HG03565 (cell line): ENCODE results near the gene TRPM2.

Source experiments
- ATAC-seq: cut with Tn5 transposase; IDR thresholded peaks from one replicate; pipeline ENCODE4 v1.9.1; 2021; ENCODE audit warnings: mild to moderate bottlenecking, moderate library complexity; ENCODE audit not compliant: unreplicated experiment

The TRPM2 gene

DNA sequence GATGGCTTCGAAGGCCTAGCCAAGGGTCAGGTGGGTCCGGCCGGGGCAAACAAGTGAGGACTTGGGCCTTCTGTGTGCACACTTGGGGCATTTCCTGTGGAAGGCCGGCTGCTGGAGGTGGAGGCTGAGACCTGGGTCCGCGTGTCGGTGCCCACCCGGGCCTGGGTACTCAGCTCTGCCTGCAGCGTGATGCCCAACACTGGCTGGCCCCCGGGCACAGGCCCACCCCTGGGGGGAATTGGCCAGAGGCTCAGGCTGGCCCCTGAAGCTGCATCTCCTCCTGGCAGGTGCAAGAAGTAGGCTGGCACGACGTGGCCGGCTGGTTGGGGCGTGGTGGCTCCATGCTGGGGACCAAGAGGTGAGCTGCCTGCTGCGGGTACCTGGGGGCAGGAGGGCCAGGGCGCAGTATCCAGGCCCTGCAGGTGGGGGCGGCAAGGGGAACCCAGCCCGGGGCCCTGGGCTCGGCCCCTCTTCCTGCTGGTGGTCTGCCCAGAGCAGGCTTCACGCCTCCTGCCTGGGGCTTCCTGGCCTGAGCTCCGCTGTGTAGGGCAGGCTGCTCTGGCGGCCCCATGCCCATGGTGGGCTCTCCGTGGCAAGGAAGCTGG is 31.5 kb upstream of the TRPM2 start:
- ATAC-seq: no peak

DNA sequence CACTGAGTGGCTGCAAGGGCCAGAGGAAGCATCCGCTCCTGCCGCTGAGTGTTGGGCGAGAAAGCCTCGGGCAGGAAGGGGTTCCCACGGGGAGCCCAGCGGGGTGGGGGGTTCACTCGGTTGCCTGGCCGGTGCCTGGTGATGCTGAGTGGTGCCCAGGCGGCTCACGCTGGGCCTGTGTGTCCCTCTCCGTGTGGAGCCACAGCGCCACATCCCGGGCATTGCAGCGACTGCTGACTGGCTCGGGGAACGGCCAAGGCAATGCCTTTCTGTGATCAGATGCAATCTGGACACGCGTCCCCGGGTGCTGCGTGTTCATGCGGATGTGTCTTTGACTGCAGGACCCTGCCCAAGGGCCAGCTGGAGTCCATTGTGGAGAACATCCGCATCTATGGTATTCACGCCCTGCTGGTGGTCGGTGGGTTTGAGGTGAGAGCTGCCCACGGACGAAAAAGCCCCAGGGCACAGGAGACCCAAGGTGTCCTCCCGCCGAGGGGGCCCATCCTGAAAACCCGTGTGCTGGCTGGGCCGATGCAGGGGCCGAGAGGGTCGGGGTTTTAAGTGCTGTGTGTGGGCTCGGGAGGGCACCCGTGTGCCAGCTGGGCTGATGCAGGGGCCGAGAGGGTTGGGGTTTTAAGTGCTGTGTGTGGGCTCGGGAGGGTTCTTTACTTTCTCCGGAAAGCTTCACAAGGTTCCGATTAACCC is 30.6 kb upstream of the TRPM2 start:
- ATAC-seq: no peak

DNA sequence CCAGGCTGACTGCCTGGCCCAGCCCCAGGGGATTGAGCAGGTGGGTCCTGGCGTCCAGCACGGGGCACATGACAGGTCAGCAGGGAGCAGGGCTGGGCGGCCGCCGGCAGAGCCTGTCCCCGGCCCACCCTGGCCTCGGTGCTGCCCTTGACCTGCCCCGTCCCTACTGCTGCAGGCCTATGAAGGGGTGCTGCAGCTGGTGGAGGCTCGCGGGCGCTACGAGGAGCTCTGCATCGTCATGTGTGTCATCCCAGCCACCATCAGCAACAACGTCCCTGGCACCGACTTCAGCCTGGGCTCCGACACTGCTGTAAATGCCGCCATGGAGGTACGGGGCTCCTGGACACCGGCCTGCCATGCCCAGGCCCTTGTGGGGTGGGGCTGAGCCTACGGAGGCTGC is 29.8 kb upstream of the TRPM2 start:
- no peak for ATAC-seq

DNA sequence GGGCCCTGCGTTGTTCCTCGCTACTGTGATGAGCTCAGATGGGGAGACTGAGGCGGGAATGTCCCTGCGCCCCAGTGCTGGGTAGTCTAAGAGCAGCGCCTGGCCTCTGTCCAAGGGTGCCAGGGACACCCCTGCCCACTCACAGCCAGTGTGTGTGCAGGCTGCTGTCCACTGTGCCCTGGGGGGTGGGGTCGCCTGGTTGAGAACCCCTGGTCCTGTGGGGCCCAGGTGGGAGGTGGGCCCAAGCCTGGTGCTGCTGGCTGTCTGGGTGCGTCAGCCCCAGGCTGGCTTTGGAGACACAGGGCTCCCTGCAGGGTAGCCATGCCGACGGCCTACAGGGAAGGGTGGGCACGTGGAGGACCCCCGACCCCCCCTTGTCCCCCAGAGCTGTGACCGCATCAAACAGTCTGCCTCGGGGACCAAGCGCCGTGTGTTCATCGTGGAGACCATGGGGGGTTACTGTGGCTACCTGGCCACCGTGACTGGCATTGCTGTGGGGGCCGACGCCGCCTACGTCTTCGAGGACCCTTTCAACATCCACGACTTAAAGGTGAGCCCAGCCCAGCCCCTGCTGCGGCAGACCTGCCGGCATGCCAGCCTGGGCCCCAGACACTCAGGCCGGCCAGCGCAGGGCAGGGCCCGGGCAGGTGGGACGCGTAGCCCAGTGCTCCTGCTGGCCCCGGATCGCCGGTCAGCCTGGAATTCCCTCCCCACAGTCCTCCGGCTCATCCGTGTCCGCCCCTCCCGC is 29.1 kb upstream of the TRPM2 start:
- no peak for ATAC-seq

DNA sequence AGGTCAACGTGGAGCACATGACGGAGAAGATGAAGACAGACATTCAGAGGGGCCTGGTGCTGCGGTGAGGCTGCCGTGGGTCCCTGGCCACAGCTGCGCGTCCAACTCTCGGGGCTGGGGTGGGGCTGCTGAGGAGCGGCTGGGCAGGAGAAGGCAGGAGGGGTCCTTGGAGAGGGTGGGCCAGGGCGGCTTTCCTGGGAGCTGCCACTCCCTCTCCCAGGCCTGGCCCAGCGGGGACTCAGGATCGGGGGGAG is 28.6 kb upstream of the TRPM2 start:
- no peak for ATAC-seq

DNA sequence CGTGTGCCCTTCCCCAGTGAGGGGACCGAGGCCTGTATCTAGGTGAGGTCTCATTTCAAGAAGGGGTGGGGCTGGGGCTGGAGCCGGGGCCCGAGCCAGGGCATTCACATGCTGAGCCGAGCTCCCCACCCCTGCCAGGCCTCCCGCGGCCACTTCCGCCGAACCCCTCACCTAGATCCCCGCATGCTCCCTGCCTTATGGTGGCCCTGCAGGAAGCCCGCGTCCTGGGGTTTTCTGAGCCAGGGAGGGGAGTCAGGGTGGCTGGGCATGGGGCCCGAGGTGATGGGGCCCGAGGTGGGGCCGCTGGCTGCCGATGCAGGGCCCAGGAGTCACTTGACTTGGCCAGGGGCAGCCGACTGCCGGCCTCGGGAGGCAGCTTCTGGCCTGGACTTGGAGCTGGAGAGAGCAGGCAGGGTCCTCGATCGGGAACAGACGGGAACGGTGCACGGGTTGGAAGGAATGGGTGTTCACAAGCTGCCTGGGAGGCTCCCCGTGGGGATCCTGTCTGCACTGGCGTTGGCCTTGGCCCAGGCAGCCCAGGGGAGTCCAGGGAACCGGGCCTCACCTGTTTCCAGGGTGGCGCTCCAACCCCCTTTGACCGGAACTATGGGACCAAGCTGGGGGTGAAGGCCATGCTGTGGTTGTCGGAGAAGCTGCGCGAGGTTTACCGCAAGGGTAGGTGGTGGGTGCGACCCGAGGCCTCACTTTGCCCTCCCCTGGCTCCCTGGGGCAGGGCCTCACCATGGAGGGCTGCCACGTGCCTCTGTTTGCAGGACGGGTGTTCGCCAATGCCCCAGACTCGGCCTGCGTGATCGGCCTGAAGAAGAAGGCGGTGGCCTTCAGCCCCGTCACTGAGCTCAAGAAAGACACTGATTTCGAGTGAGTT is 27.8 kb upstream of the TRPM2 start:
- no peak for ATAC-seq

DNA sequence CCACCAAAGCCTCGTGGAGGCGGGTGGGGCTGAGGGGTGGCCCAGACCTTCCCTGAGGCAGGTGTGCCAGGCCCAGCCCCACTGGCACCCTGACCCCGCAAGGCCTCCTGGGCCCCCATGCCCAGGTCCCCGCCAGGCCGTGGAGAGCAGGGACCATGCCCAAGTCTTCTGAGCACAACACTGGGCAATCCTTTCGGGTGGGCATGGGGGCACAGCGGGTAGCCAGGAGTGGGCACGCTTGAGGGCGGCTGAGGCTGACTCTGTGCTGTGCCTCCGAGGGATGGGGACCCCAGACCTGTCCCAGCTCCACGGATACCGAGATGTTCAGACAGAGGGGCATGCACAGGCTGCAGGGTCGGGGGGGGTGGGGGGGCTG is 27.2 kb upstream of the TRPM2 start:
- ATAC-seq: no peak

DNA sequence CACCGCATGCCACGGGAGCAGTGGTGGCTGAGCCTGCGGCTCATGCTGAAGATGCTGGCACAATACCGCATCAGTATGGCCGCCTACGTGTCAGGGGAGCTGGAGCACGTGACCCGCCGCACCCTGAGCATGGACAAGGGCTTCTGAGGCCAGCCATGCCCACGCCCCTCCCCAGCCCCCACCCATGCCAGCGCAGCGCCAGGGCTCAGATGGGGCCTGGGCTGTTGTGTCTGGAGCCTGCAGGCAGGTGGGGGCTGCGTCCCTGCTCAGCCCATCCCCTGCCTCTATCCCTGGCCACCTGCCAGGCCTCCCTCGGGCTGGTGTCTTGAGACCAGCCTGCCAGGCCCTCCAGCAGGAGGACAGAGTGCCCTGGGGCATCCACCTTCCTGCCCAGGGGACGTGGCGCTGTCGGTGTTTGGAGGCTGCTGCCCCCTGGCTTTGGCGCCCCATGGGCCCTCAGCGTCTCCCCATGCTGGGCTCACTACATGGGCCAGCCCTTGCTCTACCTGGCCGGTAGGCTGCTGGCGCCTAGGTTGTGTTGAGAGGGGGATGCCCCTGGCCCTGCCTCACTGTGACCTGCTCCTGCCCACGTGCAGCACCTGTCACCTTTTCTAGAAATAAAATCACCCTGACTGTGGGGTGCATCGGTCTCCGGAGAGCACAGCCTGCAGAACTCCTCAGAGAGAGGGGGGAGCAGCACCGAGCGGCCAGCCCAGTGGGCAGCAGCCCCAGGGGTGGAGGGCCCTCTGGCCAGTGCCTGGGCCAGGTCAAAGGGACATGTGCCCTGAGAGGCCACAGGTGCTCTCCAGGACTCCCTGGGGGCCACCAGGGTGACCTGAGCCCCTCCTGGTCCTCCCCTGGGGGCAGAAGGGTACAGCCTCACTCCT is 26.5 kb upstream of the TRPM2 start:
- ATAC-seq: no peak

DNA sequence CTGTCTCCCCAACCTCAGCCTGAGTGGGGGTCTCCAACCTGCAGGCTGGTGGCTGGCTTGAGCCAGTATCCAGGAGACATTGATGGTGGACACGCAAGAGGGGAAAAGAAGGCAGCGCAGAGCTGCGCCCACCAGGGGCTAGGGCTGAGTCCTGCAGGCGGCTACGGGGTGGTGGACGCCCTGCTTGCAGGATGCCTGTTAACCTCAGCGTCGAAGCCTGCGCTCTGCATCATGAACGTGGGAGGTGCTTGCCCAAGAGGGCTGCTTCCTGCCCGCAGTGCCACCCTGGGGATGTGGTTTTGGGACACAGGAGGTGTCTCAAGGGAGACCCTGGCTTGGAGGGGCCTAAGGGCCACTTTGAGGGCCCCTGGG is 25.8 kb upstream of the TRPM2 start:
- ATAC-seq: no peak

DNA sequence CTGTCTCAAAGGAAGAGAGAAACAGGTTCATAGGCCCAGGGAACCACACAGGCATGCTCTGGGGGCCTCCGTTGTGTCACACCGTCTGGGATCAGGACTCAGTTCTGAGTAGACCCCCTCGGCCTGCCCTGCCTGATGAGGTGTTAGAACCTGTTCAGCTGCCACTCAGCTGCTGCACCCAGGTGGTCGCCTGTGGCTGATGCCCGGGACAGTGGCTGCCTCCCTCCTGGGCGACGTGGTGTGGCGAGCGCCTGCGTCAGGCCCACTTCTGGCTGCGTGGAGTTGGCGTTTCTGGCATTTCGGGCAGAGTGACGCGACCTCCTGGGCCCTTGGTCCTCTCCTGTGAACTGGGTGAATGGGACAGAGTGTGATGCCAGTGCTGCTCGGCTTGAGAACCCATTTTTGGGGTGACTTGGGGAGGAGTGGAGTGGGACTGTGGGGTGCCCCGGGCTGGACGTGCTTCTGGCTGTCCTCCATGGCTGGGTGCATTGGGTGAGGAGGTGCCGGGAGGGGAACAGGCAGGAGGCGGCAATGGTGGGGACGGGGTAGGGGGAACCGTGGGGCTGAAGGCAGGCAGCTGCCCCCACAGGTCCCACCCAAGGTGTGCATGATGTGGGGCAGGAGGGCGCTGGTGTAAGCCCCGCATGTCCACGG is 25.1 kb upstream of the TRPM2 start:
- ATAC-seq: no peak

DNA sequence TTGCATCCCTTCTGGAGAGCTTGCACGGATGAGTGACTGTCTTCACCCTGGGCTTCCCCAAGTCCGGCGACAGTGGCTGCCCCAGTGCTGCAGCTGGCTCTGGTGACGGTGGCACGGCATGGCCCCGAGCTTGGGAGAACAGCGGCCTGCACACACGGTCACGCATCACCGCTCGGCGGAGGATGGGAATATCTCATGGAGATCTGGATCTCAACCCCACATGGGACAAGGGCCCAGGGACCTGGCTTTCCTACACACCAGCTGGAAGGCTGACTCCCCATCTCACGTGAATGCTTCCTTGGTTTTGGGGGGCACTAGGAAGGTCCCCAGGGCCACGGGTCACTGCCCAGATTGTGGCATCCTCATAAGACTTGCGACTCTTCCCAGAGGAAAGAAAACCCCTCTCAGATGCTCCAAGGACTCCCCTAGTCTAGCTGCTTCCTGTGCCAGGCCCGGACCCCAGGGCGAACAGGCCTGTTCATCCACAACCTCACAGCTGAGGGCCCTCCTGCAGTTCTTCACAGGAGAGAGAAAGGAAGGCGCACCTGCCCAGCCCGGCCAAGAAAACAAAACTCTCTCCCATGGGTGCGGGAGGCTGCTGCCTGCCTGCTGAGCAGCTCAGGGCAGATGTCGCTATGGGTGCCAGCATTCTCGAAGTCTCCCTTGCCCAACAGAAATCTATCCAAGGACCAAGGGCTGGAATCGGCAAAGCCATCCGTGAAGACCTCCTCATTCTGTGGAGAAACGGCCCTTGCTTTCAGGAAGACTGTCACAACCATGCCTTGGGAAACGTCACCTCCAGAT is 24.1 kb upstream of the TRPM2 start:
- no peak for ATAC-seq

DNA sequence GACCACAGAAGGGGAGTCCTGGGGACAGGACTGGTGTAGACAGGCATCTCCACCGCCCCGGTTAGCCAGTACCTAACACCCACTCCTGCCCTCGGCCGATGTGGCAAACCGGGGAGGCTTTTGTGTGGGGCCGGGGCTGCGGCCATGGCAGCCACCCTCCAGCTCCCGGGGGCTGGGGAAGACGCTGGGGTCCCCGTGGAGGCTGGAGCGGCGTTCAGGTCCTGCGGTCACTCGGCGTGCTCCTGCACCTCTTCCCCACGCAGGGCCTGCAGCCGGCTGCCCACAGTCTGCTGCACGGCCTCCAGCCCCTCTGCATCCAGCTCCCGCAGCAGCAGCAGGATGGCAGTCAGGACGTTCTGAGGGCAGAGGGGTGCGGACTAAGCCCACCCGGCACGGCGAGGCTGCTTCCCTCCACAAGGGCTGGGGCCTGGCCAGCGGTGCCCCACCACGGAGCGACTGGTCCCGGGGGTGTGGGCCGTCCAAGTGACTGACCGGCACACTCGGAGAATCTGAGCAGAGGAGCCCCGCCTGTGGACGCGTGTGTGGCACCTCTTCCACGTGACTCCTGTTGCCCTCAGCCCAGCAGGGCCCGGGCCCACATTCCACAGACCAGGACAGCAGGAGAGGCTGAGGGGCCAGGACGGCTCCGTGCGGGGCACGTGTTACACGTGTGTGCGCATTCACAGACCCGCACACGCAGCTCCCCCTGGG is 23.3 kb upstream of the TRPM2 start:
- no peak for ATAC-seq

DNA sequence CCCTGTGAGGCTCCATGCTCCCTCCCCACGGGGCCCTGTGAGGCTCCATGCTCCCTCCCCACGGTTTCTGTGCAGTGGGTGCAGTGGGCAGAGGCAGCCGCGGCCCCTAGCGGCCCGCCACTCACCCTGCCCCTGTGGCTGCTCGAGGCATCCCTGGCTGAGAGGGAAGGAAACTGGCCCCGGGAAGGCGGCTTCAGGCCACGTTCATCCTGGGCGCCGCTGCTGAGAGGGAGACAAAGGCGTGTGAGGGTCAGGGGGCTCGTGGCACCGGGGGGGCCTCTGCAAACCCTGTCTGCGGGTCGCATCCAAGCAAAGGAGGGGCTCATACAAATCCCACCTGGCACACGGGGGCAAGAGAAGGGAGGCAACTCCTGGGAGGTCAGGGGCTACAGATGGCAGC is 22.7 kb upstream of the TRPM2 start:
- no peak for ATAC-seq

DNA sequence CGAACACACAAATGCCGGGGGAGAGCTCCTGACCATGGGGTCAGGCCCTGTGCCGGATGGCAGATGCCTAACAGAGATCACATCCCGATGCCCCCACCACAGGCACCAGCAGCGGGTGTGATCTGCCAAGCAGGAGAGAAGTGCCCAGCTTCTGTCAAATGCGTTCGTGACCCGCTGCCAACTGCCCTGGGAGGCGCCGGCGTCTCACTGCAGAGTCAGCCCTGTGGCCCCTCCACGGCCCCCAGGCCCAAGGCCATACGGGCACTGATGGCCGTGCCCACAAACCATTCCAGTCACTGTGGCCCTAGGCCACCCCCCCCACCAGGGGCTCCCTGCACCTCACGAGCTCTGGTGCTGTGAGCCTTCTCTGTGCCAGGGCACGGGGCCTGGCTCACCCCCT is 22.2 kb upstream of the TRPM2 start:
- ATAC-seq: no peak

DNA sequence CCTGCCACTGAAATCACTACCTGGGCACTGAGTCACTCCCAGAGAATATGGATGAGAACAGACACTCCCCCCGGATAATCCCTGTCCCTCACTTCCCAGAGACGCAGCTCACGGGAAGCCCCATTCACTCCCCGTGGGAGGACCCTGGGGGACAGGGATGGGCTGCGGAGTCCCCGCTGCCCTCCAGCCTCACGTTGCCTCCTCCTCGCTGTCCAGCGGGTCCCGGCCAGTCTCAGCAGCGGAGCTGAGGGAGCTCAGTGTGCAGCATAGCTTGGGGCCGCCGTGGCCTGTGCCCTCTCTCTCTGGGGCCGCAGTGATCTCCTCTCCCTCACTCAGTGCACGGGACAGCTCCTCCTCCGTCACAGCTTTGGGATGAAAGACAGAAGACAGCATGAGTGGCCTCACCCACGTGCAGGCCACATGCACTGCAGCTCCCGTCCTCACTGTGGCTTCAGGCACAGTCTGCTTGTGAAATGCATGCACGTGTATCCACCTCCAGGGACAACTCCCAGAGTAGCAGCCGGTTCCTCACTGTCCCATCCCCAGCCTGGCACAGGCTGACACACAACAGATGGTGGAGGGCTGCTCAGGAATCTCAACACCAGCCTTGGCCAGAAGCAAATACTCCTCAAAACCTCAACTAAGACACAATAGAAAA is 21.6 kb upstream of the TRPM2 start:
- ATAC-seq: no peak

DNA sequence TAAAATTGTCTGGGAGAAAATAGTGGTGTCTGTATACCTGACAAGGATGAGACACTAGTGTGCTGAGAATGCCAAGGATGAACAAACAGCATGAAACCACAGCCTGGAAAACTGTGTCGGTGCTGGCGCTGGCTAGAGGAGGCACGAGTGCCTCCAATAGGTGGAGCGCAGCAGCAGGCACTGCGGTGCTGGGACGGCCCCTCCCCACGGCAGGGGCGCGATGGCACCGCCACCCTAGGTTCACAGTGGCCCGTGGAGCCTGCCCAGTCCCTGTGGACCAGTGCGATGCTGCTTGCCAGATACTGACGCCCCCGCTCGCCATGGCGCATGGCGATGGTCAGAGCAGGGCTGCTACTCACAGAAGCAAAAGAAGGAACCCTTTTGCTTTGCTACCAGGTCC is 21.0 kb upstream of the TRPM2 start:
- ATAC-seq: no peak

DNA sequence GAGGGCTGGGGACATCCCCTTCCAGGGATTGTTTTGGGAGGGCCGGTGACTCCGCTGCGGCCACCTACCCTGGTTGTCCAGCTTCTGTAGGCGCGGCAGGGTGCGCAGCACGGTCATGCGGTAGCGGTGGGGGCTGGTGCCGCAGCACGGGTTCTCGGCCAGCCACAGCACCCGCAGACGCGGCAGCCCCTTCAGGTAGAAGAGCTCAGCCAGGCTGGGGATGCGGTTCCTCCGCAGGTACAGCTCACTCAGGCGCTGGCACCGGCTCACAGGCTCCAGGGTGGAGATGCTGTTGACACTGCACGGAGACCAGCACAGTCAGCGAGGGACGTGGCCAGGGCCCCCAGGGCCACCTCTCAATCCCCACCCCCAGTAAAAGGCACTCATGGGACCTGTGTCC is 20.5 kb upstream of the TRPM2 start:
- ATAC-seq: no peak
